ENCODE measurements around the gene ABCA1.

GRCh38 chr9:104961701-104962359 is 33.9 kb upstream of the ABCA1 start:
- no peak for TF ChIP-seq EZH2 (IDR thresholded peaks at IDR 0.05; ENCODE audit: borderline replicate concordance, control insufficient read depth, low read depth, low read length)
- no peak for TF ChIP-seq ZZZ3 (IDR thresholded peaks at IDR 0.05; ENCODE audit: control insufficient read depth, insufficient read length, low read depth)
- no peak for TF ChIP-seq TAF1 (IDR thresholded peaks at IDR 0.05; ENCODE audit: borderline replicate concordance, low read depth, low read length)
- no peak for TF ChIP-seq EP300 (IDR thresholded peaks at IDR 0.05; ENCODE audit: borderline replicate concordance in 1 of 2, control insufficient read depth in 1 of 2, low read depth in 2 of 2, low read length in 2 of 2)
- no peak for TF ChIP-seq IRF3 (IDR thresholded peaks at IDR 0.05)
